ENCODE measurements around the gene NCK2.

The NCK2 gene

GRCh38 chr2:105915005-105915558, 170.4 kb downstream of the NCK2 start:
- no peak for TF ChIP-seq CTCF (IDR thresholded peaks at IDR 0.05)
- H3K27ac ChIP-seq = no peak overlapping the region

GRCh38 chr2:105917226-105917625, 172.5 kb downstream of the NCK2 start:
- Histone ChIP-seq H3K36me3 (ENCODE audit: control insufficient read depth, insufficient read depth, low read length) (no peaks in the 10 kb centered on the region), H3K4me3 (ENCODE audit: low read depth, low read length) (no peak overlapping the region), H3K4me1 (no peaks in the 10 kb centered on the region), H2AFZ (no peak overlapping the region), H3K79me2 (no peaks in the 10 kb centered on the region), H3K9ac (no peak overlapping the region), H3K9me3 (ENCODE audit: control insufficient read depth, low read length) (peaks cover 2% of the 10 kb centered on the region), H3K27me3 (ENCODE audit: control insufficient read depth, insufficient read depth, low read length) (no peaks in the 10 kb centered on the region), H3K4me2 (ENCODE audit: low read length) (no peak overlapping the region), H3K27ac (no peak overlapping the region)
- TF ChIP-seq CTCF (IDR thresholded peaks at IDR 0.05) = no peak

More at GRCh38 chr2:105915005-105915558, 170.4 kb downstream of the NCK2 start:
- no peak overlapping the region for H3K9ac ChIP-seq
- H2AFZ ChIP-seq = no peak overlapping the region
- no peaks in the 10 kb centered on the region for H3K27me3 ChIP-seq (ENCODE audit: control insufficient read depth, insufficient read depth, low read length)
- no peaks in the 10 kb centered on the region for H3K79me2 ChIP-seq
- H3K4me3 ChIP-seq (ENCODE audit: low read depth, low read length) = no peak overlapping the region
- no peak overlapping the region for H3K4me2 ChIP-seq (ENCODE audit: low read length)
- H3K9me3 ChIP-seq (ENCODE audit: control insufficient read depth, low read length) = peaks cover 2% of the 10 kb centered on the region
- H3K4me1 ChIP-seq = no peaks in the 10 kb centered on the region
- no peaks in the 10 kb centered on the region for H3K36me3 ChIP-seq (ENCODE audit: control insufficient read depth, insufficient read depth, low read length)

GRCh38 chr2:105917688-105918087, 173.0 kb downstream of the NCK2 start:
- H3K4me3 ChIP-seq (ENCODE audit: low read depth, low read length) = no peak overlapping the region
- H3K36me3 ChIP-seq (ENCODE audit: control insufficient read depth, insufficient read depth, low read length) = no peaks in the 10 kb centered on the region
- H2AFZ ChIP-seq = no peak overlapping the region
- H3K27me3 ChIP-seq (ENCODE audit: control insufficient read depth, insufficient read depth, low read length) = no peaks in the 10 kb centered on the region
- H3K4me2 ChIP-seq (ENCODE audit: low read length) = no peak overlapping the region
- no peak for TF ChIP-seq CTCF (IDR thresholded peaks at IDR 0.05)
- peaks cover 2% of the 10 kb centered on the region for H3K9me3 ChIP-seq (ENCODE audit: control insufficient read depth, low read length)
- no peak overlapping the region for H3K9ac ChIP-seq
- no peak overlapping the region for H3K27ac ChIP-seq
- no peaks in the 10 kb centered on the region for H3K4me1 ChIP-seq
- H3K79me2 ChIP-seq = no peaks in the 10 kb centered on the region

GRCh38 chr2:105919191-105919811, 174.6 kb downstream of the NCK2 start:
- no peak overlapping the region for H3K4me3 ChIP-seq (ENCODE audit: low read depth, low read length)
- H3K27ac ChIP-seq = no peak overlapping the region
- H3K79me2 ChIP-seq = no peaks in the 10 kb centered on the region
- no peaks in the 10 kb centered on the region for H3K27me3 ChIP-seq (ENCODE audit: control insufficient read depth, insufficient read depth, low read length)
- H3K4me1 ChIP-seq = no peaks in the 10 kb centered on the region
- no peaks in the 10 kb centered on the region for H3K36me3 ChIP-seq (ENCODE audit: control insufficient read depth, insufficient read depth, low read length)
- H3K9me3 ChIP-seq (ENCODE audit: control insufficient read depth, low read length) = peaks cover 2% of the 10 kb centered on the region
- TF ChIP-seq CTCF (IDR thresholded peaks at IDR 0.05) = no peak
- H3K4me2 ChIP-seq (ENCODE audit: low read length) = no peak overlapping the region
- H2AFZ ChIP-seq = no peak overlapping the region
- H3K9ac ChIP-seq = no peak overlapping the region

GRCh38 chr2:105919826-105920225, 175.1 kb downstream of the NCK2 start:
- no peak overlapping the region for H3K4me3 ChIP-seq (ENCODE audit: low read depth, low read length)
- no peaks in the 10 kb centered on the region for H3K79me2 ChIP-seq
- no peak overlapping the region for H3K27ac ChIP-seq
- H3K9ac ChIP-seq = no peak overlapping the region
- no peaks in the 10 kb centered on the region for H3K4me1 ChIP-seq
- H3K9me3 ChIP-seq (ENCODE audit: control insufficient read depth, low read length) = peaks cover 2% of the 10 kb centered on the region
- H2AFZ ChIP-seq = no peak overlapping the region
- no peaks in the 10 kb centered on the region for H3K27me3 ChIP-seq (ENCODE audit: control insufficient read depth, insufficient read depth, low read length)
- TF ChIP-seq CTCF (IDR thresholded peaks at IDR 0.05) = no peak
- no peaks in the 10 kb centered on the region for H3K36me3 ChIP-seq (ENCODE audit: control insufficient read depth, insufficient read depth, low read length)
- H3K4me2 ChIP-seq (ENCODE audit: low read length) = no peak overlapping the region
